ENCODE measurements around the gene COMMD4.
"Not testable (repeated sequence)": the region's sequence is repeated elsewhere in the genome, so short reads cannot be mapped to it uniquely, and the experiment has no call there.

The COMMD4 gene

DNA sequence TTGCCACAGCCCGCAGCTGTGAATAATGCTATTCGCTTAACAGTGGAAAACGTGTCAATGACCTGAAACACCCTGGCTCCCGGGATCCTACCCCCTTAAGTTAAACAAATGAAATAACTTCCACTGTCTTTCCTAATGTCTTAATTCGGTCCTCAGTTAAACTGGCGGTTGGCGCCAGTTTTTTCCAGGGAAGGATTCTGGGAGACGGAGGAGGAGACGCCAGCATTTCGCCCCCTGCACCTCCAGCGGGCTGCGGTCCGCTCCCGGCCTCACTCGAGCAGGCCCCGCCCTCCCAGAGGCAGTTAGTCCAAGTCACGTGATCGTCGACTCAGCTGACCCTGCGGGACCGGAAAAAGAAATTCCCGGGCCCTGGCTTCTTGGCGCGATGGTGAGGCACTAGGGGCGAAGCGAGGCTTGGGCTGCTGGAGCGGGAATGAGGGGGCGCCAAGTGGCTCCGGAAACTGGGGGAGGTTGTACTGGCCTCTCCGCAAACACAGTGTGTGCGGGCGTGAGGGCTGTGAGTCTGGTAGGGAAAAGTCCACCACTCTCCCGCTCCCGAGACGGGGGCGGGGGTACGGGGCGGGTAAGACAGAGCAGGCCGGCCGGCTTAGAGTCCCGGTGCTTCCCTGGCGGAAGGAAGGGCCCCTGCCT, at the start of gene COMMD4:
Gene COMMD4, plus strand, starts transcription at position 359 of the 651 bp plus-strand sequence. Its CDS starts 27 bp downstream, at position 386.
- peak; percentile 65 for DNase-seq

GRCh38 chr15:75293660-75294059, 42.2 kb upstream of the COMMD4 start:
- not testable (repeated sequence) for DNase-seq

DNA sequence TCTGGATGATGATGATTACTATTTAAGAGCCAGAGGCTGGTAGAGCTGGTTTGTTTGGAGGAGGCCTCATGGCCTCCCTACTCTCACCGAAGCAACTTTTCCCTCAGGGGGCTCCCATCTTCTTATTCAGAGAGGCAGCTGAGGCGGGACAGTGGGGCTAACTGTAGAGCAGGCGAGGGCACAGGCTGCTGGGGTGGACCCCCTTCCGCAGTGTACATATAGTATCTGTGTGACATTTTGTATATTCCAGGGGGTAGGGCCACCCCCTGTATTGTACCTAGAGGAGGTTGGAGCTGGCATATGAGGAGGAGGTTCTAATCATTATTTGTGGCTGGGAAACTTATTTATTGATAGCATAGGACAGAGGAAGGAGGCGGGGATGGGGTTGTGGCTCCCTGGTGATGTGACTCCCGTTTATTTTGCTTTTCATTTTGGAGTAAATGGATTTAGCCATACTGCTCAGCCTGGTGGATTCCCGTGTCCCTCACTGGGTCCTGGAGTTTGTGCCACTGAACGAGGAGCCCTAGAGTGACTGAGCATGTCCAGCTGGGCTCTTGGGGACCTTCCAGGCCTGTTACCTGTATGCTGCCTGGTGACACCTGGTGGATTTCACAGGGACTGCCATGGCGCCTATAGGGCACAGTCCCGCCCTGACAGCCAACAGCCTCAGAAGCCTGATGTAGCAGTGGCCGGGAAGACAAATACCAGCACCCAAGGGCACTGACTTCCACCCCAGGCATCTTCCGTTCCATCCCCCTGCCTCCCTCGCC, 37.1 kb upstream of the COMMD4 start:
- not testable (repeated sequence) for DNase-seq

DNA sequence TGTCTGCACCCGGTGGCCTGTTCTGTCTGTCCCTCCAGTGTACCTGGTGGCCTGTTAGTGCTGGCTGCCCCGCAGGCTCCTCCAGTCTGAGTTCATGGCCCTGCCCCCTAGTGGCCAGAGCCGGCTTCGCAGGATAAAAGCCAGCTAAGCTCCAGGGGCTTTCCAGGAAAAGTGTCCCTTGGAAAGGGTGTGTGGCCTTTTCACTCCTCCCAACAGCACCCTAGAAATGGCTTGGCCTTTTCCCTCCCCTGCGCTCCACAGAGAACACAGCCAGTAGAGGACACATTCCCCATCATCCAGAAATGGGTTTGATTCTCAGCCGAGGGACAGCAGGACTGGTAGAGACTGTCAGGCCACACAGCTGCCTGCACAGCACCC, 36.6 kb upstream of the COMMD4 start:
- not testable (repeated sequence) for DNase-seq

DNA sequence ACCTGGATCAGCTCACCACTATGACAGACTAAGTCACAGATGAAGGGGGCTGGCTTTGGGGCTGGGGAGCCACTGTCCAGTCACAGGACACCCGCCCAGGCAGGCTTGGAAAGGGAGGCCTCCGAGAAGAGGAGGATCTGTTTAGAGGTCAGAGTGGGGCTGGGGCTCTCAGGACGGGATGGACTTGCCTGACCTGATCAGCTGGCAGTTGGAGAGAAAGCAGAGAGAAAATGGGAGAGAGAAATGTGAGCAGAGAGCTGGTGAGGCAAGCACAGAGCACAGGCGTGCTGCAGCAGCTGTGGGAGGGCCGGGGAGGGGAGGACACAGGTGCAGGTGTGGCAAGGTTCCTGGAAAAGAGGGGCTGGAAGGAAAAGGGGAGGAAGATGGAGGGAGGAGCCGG, 35.8 kb upstream of the COMMD4 start:
- not testable (repeated sequence) for DNase-seq

GRCh38 chr15:75302318-75302717, 33.5 kb upstream of the COMMD4 start:
- no peak for DNase-seq

GRCh38 chr15:75302753-75303152, 33.1 kb upstream of the COMMD4 start:
- DNase-seq, result not testable (repeated sequence)

DNA sequence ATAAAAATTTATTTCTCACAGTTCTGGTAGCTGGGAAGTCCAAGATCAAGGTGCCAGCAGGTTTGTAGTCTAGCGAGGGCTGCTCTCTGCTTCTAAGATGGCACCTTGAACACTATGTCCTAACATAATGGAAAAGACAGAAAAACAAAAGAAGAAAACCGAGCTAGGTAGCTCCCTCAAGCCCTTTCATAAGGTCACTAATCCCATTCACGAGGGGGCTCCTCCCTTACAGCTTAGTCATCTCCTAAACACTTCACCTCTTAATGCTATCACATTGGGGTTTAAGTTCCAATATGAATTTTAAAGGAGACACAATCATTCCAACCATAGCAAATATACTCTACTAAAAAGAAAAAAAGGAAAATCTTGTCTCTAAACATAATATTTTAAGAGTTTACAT, 29.7 kb upstream of the COMMD4 start:
- DNase-seq, result no peak

DNA sequence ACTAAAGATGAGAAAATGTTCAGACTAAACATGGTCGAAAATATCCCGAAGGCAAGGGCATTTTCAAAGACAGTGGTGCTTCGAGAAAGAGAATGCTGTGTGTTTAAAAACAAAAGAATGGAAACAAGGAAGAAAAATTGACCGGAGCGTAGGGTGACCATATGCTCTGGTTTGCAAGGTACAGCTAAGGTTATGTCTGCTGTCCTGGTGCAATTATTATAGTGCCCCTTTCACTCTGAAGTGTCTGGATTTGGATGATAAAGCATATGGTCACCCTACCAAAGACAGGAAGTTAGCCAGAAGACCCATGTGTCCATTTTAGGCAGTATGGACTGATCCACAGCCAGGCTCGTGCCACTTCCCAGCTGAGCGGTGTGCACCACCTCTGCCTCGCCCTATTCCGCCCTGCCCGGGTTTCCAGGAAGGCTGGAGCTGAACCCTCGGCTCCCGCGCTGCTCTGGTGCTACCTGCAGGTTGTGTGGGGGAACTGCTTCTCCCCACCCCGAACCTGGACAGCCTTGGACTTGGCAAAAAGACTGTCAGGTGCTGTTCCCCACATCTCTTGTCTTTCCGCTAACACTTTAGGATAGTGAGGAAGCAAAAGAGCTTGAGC, 28.0 kb upstream of the COMMD4 start:
- no peak for DNase-seq

DNA sequence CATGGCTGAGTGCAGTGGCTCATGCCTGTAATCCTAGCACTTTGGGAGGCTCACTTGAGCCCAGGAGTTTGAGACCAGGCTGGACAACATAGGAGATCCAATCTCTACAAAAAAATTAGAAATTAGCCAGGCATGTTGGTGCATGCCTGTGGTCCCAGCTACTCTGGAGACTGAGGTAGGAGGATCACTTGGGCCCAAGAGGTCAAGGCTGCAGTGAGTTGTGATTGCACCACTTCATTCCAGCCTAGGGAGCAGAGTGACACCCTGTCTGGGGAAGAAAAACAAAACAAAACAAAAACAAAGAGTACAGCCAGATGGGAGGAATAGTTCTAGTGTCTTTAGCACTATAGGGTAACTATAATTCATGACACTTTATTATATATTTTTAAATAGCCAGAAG, 26.2 kb upstream of the COMMD4 start:
- DNase-seq, result no peak

DNA sequence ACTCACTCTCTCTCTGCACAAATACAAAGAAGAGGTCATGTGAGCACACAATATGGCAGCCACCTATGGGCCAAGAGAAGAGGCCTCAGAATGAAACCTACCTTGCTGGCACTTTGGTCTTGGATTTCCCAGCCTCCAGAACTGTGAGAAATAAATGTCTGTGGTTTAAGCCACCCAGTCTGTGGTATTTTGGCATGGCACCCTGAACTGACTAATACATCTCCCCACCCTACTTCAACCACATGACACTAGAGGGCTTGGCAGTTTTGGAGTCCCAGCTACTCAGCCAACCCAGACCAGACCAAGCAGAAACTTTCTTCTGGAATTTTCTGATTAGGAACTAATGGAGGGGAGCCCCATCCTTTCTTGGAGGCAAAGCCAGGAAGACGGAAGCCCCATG, 23.3 kb upstream of the COMMD4 start:
- DNase-seq, result not testable (repeated sequence)

GRCh38 chr15:75313116-75313845, 22.6 kb upstream of the COMMD4 start:
- DNase-seq, result no peak

- no peak for DNase-seq
Observed at GRCh38 chr15:75314552-75315290, 21.1 kb upstream of the COMMD4 start.

DNA sequence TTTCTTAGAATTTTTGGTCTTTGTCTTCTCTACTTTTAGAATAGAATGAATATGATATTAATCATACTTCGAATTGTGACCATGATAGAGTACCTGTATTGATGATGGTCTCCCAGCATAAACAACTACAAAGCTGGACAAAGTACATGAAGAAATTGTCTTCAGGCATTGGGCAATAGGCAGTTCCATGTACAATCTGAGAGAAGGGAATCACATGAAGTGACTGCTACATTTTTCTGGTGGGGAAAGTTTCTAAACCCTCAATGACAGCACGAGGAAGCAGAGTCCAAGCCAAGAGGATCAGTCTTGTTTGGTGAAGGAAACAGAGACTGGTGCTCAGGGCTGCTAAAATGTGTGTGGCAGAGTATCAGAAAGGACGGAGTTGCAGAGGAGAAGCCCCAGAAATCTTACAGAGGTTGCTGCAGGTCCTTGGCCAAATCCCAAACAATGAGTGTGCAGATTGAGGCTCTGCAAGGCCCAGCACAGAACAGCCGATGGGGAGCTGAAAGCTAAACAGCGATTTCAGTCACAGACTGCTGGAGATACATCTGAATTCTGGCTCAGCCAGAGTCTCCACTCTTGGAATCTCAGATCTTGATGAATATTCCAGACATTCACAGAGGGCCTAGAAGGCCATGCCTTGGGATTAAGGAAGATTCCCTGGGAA, 16.5 kb upstream of the COMMD4 start:
- DNase-seq, result not testable (repeated sequence)

GRCh38 chr15:75321711-75322110, 14.2 kb upstream of the COMMD4 start:
- DNase-seq, result no peak

DNA sequence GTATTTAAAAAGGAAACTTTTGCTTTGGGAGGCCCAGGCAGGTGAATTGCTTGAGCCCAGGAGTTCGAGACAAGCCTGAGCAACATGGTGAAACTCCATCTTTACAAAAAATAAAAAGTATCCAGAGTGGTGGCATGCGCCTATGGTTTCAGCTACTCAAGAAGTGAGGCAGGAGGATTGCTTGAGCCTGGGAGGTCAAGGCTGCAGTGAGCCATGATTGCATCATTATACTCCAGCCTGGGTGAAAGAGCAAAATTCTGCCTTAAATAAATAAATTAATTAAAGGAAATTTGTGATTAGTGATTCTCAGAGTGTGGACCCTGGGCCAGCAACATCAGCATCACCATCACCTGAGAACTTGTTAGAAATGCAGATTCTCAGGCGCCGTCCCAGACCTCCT, 9.9 kb upstream of the COMMD4 start:
- DNase-seq, result no peak

DNA sequence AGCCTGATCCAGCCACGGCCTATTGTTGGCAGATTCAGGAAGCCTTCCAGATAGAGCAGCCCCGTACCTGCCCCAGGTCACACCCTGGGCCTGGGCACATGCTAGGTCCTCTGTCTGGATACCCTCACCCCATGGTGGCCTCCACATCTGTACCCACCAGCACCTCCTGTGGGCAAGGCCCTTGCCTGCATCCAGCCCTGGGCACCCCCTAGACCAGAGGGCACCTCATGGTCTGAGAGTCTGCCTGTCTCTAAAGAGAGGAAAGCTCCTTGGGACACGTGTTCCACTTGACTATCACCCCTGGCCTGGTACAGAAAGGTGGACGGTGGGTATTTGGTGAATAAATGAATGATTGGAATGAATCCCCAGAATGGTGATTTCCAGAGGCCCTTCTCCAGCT, 8.9 kb upstream of the COMMD4 start:
- no peak for DNase-seq

DNA sequence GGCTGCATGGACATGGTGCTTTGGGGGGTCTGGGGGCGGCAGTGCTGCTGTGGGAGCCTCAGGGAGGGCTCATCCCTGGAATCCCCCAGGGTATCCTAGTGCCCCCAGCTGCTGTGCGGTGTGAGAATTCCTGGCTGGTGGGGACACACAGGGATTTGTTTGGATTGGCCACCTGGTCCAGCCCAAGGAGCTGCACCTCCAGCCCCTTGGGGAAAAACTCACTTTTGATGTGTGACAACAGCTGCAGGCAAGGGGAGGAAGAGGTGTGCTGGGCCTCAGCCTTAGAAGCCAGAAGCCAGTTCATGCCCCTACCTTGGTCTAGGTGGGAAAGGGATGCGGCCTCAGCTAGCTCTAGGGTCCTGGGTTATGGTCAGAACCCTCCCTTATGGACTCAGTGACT, 8.4 kb upstream of the COMMD4 start:
- DNase-seq, result no peak

DNA sequence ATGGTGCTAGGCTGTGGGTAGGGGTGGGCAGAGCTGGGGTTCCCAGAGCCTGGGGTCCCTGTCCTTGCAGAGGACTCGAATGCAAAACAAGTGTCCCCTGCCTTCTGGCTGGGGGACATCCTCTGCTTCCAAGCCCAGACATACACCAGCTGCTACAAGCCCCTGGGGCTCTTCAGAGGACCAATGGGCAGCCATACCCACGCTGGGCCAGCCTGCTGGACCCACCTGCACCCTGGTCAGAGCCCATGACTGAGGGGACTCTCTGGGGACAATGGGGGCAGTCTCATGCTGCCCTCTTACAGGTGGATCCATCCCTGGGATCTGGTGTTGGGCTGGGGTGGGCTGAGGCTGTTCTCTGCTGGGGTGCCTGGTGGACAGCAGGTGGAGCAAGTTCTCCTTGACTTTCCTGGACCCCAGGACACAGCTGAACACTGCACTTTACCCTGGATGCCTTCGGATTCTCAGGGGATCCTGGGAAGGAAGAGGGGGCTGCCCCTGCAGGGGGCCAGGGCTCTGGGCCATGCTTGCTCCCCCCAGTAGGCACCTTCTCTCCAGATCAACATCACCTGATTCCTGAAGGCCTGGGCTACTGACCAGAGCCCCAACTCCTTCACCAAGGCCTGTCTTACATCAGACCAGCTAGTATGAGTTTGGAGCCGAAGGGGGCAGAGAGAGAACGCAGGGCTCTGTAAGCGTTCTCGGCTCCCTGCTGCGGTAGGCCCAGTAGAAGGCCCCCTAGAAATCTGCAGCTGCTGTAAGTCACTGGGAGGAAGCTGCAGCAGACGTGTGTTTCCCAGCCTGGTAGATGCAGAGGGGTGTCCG, 7.2 kb upstream of the COMMD4 start:
- DNase-seq, result no peak

- DNase-seq, result no peak
Observed at GRCh38 chr15:75329571-75329970, 6.3 kb upstream of the COMMD4 start.

DNA sequence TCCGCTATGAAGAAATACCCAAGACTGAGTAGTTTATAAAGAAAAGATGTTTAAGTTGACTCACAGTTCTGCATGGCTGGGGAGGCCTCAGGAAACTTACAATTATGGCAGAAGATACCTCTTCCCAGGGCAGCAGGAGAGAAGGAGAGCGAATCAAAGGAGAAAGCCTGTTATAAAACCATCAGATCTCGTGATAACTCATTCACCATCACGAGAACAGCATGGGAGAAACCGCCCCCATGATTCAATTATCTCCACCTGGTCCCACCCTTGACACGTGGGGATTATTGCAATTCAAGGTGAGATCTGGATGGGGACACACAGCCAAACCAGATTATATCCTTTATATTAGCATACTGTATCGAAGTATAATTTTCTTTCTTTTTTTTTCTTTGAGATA, 3.8 kb upstream of the COMMD4 start:
- not testable (repeated sequence) for DNase-seq
